HepG2 (cell line): ENCODE measurements around the gene C2. TPM values are rescaled to one million over a fixed set of nuclear protein-coding genes. Genes with fewer than 3 reads are reported as not detected.

ENCODE experiments used
- ATAC-seq: fragments of 200-7000 bp; cut with Tn5 transposase; 3 replicates; pipeline ENCODE4 v1.9.1; 2020; ENCODE audit warnings: mild to moderate bottlenecking, moderate library complexity
- BruUV-seq: library from RNA; stranded (reverse); fragments of 400-500 nt; replicated peaks from 2 replicates; lab custom pipeline; 2021; lab: Mats Ljungman, UMichigan
- CTCF ChIA-PET: fragments of 300-600 bp; formaldehyde crosslinking; extraction: SDS; loops from one replicate; lab custom pipeline; 2021; ENCODE audit warnings: low total read pairs, inconsistent platforms, low intra/inter-chr PET ratio; lab: Yijun Ruan, JAX
- POLR2A ChIA-PET: fragments of 350-600 bp; sonication (Branson Sonifier 250); formaldehyde crosslinking; loops from one replicate; lab custom pipeline; 2020; ENCODE audit warnings: antibody characterized with exemption, inconsistent platforms; lab: Yijun Ruan, JAX
- DNase-seq: peaks from one replicate; pipeline ENCODE4 v3.0.0-alpha.2; 2015; ENCODE audit warnings: low spot score
- FAIRE-seq: peaks from 3 replicates; lab custom pipeline; 2011; peaks lifted over from hg19 to GRCh38; lab: Jason Lieb, UNC
- H2AFZ ChIP-seq: one replicate; pipeline ENCODE4 v1.6.1; 2011; ENCODE audit warnings: low read length, inconsistent platforms
- H3K27ac ChIP-seq: fragments of 300-600 bp; 3 replicates; pipeline ENCODE4 v1.8.0; 2011; ENCODE audit warnings: mixed run types, mild to moderate bottlenecking, mixed read lengths, low read length, inconsistent platforms; ENCODE audit not compliant: insufficient read depth; ENCODE audit errors: extremely low read length
- H3K27me3 ChIP-seq, 2 experiments: fragments of 200-600 bp in 1 of 2; 2 replicates in 1 of 2; 3 replicates in 1 of 2; pipeline versions ENCODE4 v1.6.0 to v1.8.0; 2011; ENCODE audit warnings: low read length in 2 of 2, mild to moderate bottlenecking in 2 of 2, moderate library complexity in 2 of 2, inconsistent platforms in 1 of 2; ENCODE audit not compliant: insufficient read depth in 2 of 2, control insufficient read depth in 1 of 2
- H3K36me3 ChIP-seq, 2 experiments: fragments of 200-600 bp in 1 of 2; replicated peaks in 1 of 2; 2 replicates in 1 of 2; 3 replicates in 1 of 2; pipeline versions ENCODE4 v1.5.1 to v1.8.0; 2011; ENCODE audit warnings: low read length in 2 of 2, inconsistent platforms in 1 of 2; ENCODE audit not compliant: insufficient read depth in 2 of 2, control insufficient read depth in 1 of 2
- H3K4me1 ChIP-seq: 2 replicates; pipeline ENCODE4 v1.5.1; 2012; ENCODE audit warnings: low read length, inconsistent platforms; ENCODE audit not compliant: insufficient read depth
- H3K4me2 ChIP-seq: 2 replicates; pipeline ENCODE4 v1.6.0; 2011; ENCODE audit warnings: low read depth, low read length, inconsistent platforms
- H3K4me3 ChIP-seq, 3 experiments: fragments of 200-600 bp in 1 of 3; sonication (generic), shearing (Covaris generic) in 1 of 3; replicated peaks in 1 of 3; 2 replicates each; pipeline ENCODE4 v1.5.1; 2011 to 2016; ENCODE audit warnings: low read length in 3 of 3, inconsistent platforms in 2 of 3, low read depth in 2 of 3, mild to moderate bottlenecking in 2 of 3, control low read depth in 1 of 3, mixed read lengths in 1 of 3; ENCODE audit not compliant: insufficient read depth in 1 of 3
- H3K79me2 ChIP-seq: one replicate; pipeline ENCODE4 v1.6.1; 2011; ENCODE audit warnings: low read length, inconsistent platforms; ENCODE audit not compliant: insufficient read depth
- H3K9ac ChIP-seq: 2 replicates; pipeline ENCODE4 v1.6.0; 2011; ENCODE audit warnings: mild to moderate bottlenecking, low read depth, low read length, inconsistent platforms; ENCODE audit not compliant: insufficient read depth
- H3K9me3 ChIP-seq: 2 replicates; pipeline ENCODE4 v1.5.1; 2012; ENCODE audit warnings: mild to moderate bottlenecking, low read length
- H4K20me1 ChIP-seq: 2 replicates; pipeline ENCODE4 v1.6.0; 2011; ENCODE audit warnings: inconsistent platforms, mild to moderate bottlenecking, low read length, moderate library complexity; ENCODE audit not compliant: insufficient read depth
- AGO2 ChIP-seq: fragments of 200-400 bp; formaldehyde crosslinking; optimal IDR thresholded peaks from 2 replicates; pipeline ENCODE3; 2017; ENCODE audit warnings: mild to moderate bottlenecking, low read depth, low read length, moderate library complexity
- RBFOX2 ChIP-seq: fragments of 200-400 bp; formaldehyde crosslinking; IDR thresholded peaks from 2 replicates; pipeline ENCODE4 v1.6.1; 2017; ENCODE audit warnings: low read depth, mild to moderate bottlenecking, low read length
- RELA ChIP-seq: sonication (generic); formaldehyde crosslinking; IDR thresholded peaks from 2 replicates; pipeline ENCODE4 v1.4.0; 2020; ENCODE audit warnings: missing genetic modification reagents
- ZNF570 ChIP-seq: sonication (generic); formaldehyde crosslinking; IDR thresholded peaks from 2 replicates; pipeline ENCODE4 v1.4.0; 2020; ENCODE audit warnings: mild to moderate bottlenecking, missing genetic modification reagents, borderline replicate concordance
- WGBS: methylation state at CpG from one replicate; pipeline ENCODE4 v1.1.6; 2017; ENCODE audit warnings: low lambda C conversion rate; 5-methylcytosine and 5-hydroxymethylcytosine counted together
- in situ Hi-C: cut with HindIII; loops from 2 replicates; pipeline ENCODE4 v1.10.0; 2017; ENCODE audit warnings: low pct_unique_long_range_greater_than_20kb; ENCODE audit not compliant: extremely low pct_ligation_motif_present
- intact Hi-C: fragments of 100-400 bp; cut with micrococcal nuclease; formaldehyde crosslinking; loops from one replicate; pipeline ENCODE4 v1.10.0; 2022; ENCODE audit not compliant: unreplicated experiment
- polyA plus RNA-seq, 8 experiments: library from polyadenylated mRNA; depleted of rRNA in 3 of 8; stranded (reverse) in 7 of 8; unstranded in 1 of 8; fragments of >200 nt; fragmentation: Illumina TruSeq in 4 of 8; extraction: Trizol in 4 of 8; gene quantifications; 2 replicates each; pipeline versions ENCODE4 v1.2.1 to v1.2.3, GENCODE V29; 2011 to 2016; ENCODE audit warnings: low read depth in 4 of 8, missing spikeins in 1 of 8, mixed read lengths in 1 of 8; ENCODE audit not compliant: insufficient read depth in 1 of 8
- total RNA-seq, 5 experiments: library from RNA; depleted of rRNA; stranded (reverse); fragments of >200 nt; fragmentation: Illumina TruSeq; extraction: Trizol; gene quantifications; 2 replicates each; pipeline ENCODE4 v1.2.3, GENCODE V29; 2016; ENCODE audit warnings: low read depth in 1 of 5
- TF ChIP-seq, protein P1 (sequence below): sonication (generic); formaldehyde crosslinking; IDR thresholded peaks from 2 replicates; pipeline ENCODE4 v1.5.1; 2020; ENCODE audit warnings: mild to moderate bottlenecking, missing genetic modification reagents, moderate library complexity

Gene C2
- total and polyA plus RNA-seq, 2 of the 13 experiments (the other 11 are each of a cell fraction or from before 2014, with no cell fraction given): 165 to 307 TPM

- peaks cover 52 to 85% of the 10 kb centered on the region in 2 experiments for H3K36me3 ChIP-seq
- intact Hi-C loops (no loop called here), in situ Hi-C loops (no loop called here)
- ChIA-PET POLR2A (interaction anchor here (1.0 to 7.7 kb wide), 3 partner anchors 6 to 18 kb away, joined by 4 to 142 read pairs (median 5); partner anchors contain the start of genes CFB and DXO), CTCF (no interaction called here)
- 95% methylated on average over 19 of the region's 19 CpGs for WGBS
- H3K4me2 ChIP-seq: no peak overlapping the region
- no peak for ATAC-seq
- no peaks in the 10 kb centered on the region for H3K9me3 ChIP-seq
- no peak overlapping the region for H3K27ac ChIP-seq
- no peak overlapping the region for H3K9ac ChIP-seq
- peaks cover 19% of the 10 kb centered on the region for H3K79me2 ChIP-seq
- peaks cover 16% of the 10 kb centered on the region for H3K4me1 ChIP-seq
- no peak overlapping the region for H3K4me3 ChIP-seq
- TF ChIP-seq RBFOX2 (0 out of 2 replicates have a peak, but pooled peaks have one; percentile 42), ZNF570 (CRISPR knock-in tag) (no peak), RELA (CRISPR knock-in tag) (no peak), AGO2 (peak; percentile 40)
- TF ChIP-seq, protein P1, sequence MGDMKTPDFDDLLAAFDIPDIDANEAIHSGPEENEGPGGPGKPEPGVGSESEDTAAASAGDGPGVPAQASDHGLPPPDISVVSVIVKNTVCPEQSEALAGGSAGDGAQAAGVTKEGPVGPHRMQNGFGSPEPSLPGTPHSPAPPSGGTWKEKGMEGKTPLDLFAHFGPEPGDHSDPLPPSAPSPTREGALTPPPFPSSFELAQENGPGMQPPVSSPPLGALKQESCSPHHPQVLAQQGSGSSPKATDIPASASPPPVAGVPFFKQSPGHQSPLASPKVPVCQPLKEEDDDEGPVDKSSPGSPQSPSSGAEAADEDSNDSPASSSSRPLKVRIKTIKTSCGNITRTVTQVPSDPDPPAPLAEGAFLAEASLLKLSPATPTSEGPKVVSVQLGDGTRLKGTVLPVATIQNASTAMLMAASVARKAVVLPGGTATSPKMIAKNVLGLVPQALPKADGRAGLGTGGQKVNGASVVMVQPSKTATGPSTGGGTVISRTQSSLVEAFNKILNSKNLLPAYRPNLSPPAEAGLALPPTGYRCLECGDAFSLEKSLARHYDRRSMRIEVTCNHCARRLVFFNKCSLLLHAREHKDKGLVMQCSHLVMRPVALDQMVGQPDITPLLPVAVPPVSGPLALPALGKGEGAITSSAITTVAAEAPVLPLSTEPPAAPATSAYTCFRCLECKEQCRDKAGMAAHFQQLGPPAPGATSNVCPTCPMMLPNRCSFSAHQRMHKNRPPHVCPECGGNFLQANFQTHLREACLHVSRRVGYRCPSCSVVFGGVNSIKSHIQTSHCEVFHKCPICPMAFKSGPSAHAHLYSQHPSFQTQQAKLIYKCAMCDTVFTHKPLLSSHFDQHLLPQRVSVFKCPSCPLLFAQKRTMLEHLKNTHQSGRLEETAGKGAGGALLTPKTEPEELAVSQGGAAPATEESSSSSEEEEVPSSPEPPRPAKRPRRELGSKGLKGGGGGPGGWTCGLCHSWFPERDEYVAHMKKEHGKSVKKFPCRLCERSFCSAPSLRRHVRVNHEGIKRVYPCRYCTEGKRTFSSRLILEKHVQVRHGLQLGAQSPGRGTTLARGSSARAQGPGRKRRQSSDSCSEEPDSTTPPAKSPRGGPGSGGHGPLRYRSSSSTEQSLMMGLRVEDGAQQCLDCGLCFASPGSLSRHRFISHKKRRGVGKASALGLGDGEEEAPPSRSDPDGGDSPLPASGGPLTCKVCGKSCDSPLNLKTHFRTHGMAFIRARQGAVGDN (CRISPR knock-in tag): 0 out of 2 replicates have a peak, but pooled peaks have one; percentile 17
- no peaks in the 10 kb centered on the region for H4K20me1 ChIP-seq
- no TSS peak for BruUV-seq
- FAIRE-seq: no peak
- H2AFZ ChIP-seq: no peak overlapping the region
- DNase-seq: no peak
- H3K27me3 ChIP-seq: no peaks in the 10 kb centered on the region; a peak in 1 of 5 replicates
Observed at GRCh38 chr6:31963921-31964320, 36.4 kb downstream of the C2 start.
